GM12892 (cell line): ENCODE measurements around the gene MAN1A1.

ENCODE experiments used
- POLR2A ChIP-seq: IDR thresholded peaks from 2 replicates; pipeline ENCODE4 v1.6.1; 2011; ENCODE audit warnings: low read depth, low read length, control low read depth
- POLR2AphosphoS5 ChIP-seq: IDR thresholded peaks from 2 replicates; pipeline ENCODE4 v1.6.1; 2011; ENCODE audit warnings: low read depth, low read length, control low read depth
- TAF1 ChIP-seq: IDR thresholded peaks from 2 replicates; pipeline ENCODE4 v1.6.1; 2011; ENCODE audit warnings: low read depth, mild to moderate bottlenecking, control low read depth, low read length, borderline replicate concordance

- no peak for TF ChIP-seq TAF1
- TF ChIP-seq POLR2A, result no peak
- TF ChIP-seq POLR2AphosphoS5, result no peak
These were observed 26.7 kb downstream of the MAN1A1 start for GRCh38 chr6:119322715-119323350.
